Measurements from ENCODE around the gene TFF1. TPM values are rescaled to one million over a fixed set of nuclear protein-coding genes. Genes with fewer than 3 reads are reported as not detected.
A peak's percentile ranks its signal among the peaks of the same experiment; 100 is the strongest.

Gene TFF1
- total RNA-seq, 3 donors from 2014 or later (not counting 1 experiment from before 2014, with no cell fraction given): not detected

DNA sequence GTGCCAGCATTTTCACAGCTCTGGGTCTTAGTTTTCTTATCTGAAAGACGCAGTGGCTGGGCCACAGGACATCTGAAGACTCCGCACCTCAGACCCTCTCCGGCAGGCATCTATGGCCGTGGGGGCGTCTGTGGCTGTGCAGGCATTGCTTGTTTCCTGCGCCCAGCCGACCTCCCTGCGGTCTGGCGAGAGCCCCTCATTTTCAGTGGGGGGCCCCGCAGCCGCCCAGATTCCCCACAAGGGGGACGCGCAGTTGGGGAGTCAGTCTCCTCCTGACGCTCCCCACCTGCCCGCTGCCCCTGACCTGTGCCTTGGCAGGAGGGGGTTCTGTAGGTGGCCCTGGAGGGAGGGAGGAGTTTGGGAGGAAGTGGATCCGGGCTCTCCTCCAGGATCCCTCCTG lies 3.5 kb upstream of the TFF1 start:
- H3K9me3 ChIP-seq (ENCODE audit: control insufficient read depth, insufficient read depth, low read length): no peaks in the 10 kb centered on the region
- TF ChIP-seq, protein P1, sequence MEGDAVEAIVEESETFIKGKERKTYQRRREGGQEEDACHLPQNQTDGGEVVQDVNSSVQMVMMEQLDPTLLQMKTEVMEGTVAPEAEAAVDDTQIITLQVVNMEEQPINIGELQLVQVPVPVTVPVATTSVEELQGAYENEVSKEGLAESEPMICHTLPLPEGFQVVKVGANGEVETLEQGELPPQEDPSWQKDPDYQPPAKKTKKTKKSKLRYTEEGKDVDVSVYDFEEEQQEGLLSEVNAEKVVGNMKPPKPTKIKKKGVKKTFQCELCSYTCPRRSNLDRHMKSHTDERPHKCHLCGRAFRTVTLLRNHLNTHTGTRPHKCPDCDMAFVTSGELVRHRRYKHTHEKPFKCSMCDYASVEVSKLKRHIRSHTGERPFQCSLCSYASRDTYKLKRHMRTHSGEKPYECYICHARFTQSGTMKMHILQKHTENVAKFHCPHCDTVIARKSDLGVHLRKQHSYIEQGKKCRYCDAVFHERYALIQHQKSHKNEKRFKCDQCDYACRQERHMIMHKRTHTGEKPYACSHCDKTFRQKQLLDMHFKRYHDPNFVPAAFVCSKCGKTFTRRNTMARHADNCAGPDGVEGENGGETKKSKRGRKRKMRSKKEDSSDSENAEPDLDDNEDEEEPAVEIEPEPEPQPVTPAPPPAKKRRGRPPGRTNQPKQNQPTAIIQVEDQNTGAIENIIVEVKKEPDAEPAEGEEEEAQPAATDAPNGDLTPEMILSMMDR (IDR thresholded peaks at IDR 0.05): no peak
- no peak overlapping the region for H3K27ac Mint-ChIP-seq
- 81% methylated on average over 16 of the region's 16 CpGs for WGBS (ENCODE audit: insufficient coverage)
- H3K27me3 ChIP-seq (ENCODE audit: control insufficient read depth, insufficient read depth, low read length): peaks cover 3% of the 10 kb centered on the region
- intact Hi-C loops (cut with micrococcal nuclease): no loop called here
- DNase-seq (peak in 1 of 2 donors; percentile 22), ATAC-seq (no peak)
- H3K36me3 Mint-ChIP-seq: no peaks in the 10 kb centered on the region
- peaks cover 34 to 45% of the 10 kb centered on the region in 2 donors for H3K27me3 Mint-ChIP-seq (ENCODE audit: low read depth in 2 of 2)
- no peak overlapping the region for H3K27ac ChIP-seq (ENCODE audit: low read length)
- no peak overlapping the region for H3K4me3 Mint-ChIP-seq
- H3K36me3 ChIP-seq (ENCODE audit: control insufficient read depth, insufficient read depth, low read length): no peaks in the 10 kb centered on the region
- no peaks in the 10 kb centered on the region for H3K4me1 ChIP-seq (ENCODE audit: control insufficient read depth, insufficient read depth, low read length)
- H3K4me3 ChIP-seq (ENCODE audit: low read length): no peak overlapping the region
- H3K9me3 Mint-ChIP-seq: no peaks in the 10 kb centered on the region
- peaks cover 0 to 13% of the 10 kb centered on the region in 2 donors for H3K4me1 Mint-ChIP-seq

DNA sequence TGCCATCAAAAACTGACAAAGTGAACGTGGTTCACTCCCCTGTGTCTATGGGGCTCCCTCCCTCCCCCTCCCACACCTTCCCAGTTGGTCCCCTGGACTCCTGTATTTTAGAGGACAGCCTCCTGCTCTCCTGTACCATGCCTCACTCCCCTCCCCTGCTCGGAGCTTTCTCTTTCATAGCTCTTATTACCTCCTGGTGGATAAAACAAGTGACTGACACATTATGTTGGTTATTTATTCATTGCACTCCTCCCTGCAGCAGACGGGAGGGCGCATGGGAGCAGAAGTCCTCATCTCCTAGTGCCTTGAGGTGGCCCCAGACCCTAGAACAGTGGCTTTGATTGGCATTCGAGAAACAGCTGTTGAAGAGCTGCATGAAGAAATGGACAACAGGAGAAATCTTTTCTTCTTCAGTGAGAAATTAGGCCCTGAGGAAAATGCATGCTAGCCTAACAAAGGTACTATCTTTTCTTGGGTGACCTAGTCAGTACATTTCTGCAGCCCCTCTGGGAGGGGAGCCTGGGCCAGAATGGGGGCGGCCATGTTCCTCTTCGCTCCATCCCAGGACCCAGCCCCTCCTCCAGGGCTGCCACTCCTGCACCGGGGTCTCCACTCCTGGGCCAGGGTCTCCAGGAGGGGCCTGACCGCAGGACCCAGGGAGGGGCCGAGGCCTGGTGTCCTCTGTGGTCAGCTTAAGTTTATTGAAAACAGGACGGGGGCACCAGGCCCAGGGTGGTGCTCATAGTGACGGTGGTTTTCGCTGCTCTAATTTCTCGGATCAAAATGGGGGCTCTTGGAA lies 1.2 kb upstream of the TFF1 start:
- TF ChIP-seq, protein P1 (IDR thresholded peaks at IDR 0.05): no peak
- Histone ChIP-seq H3K4me3 (ENCODE audit: low read length) (no peak overlapping the region), H3K4me1 (ENCODE audit: control insufficient read depth, insufficient read depth, low read length) (no peaks in the 10 kb centered on the region), H3K36me3 (ENCODE audit: control insufficient read depth, insufficient read depth, low read length) (no peaks in the 10 kb centered on the region), H3K27ac (ENCODE audit: low read length) (no peak overlapping the region), H3K9me3 (ENCODE audit: control insufficient read depth, insufficient read depth, low read length) (no peaks in the 10 kb centered on the region), H3K27me3 (ENCODE audit: control insufficient read depth, insufficient read depth, low read length) (peaks cover 3% of the 10 kb centered on the region)
- 92% methylated on average over 13 of the region's 14 CpGs for WGBS (ENCODE audit: insufficient coverage)
- DNase-seq (no peak), ATAC-seq (no peak)
- H3K27me3 Mint-ChIP-seq (ENCODE audit: low read depth in 2 of 2): peaks cover 31 to 39% of the 10 kb centered on the region in 2 donors
- intact Hi-C loops (cut with micrococcal nuclease): no loop called here
- H3K36me3 Mint-ChIP-seq: no peaks in the 10 kb centered on the region
- no peak overlapping the region for H3K4me3 Mint-ChIP-seq
- H3K4me1 Mint-ChIP-seq: peaks cover 0 to 13% of the 10 kb centered on the region in 2 donors
- no peak overlapping the region for H3K27ac Mint-ChIP-seq
- H3K9me3 Mint-ChIP-seq: no peaks in the 10 kb centered on the region

DNA sequence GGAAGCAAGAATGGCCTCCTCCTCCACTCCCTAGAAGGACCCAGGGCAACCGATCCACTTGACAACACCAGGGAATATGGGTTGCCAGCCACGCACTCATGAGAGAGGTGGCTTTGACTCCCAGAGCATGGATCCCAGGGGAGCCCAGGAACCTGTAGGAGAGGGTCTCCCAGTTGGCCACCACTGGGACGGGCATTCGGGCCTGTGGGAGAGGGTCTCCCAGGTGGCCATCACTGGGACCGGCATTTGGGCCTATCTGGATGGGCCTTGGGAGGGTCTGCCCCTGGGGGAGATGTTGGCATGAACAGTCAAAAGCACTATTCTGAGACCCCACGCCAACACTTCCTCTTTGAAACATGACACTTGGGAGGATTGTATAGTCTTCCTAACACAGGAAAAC lies 565 bp downstream of the TFF1 start:
- Histone ChIP-seq H3K27ac (ENCODE audit: low read length) (no peak overlapping the region), H3K4me1 (ENCODE audit: control insufficient read depth, insufficient read depth, low read length) (no peaks in the 10 kb centered on the region), H3K27me3 (ENCODE audit: control insufficient read depth, insufficient read depth, low read length) (peaks cover 3% of the 10 kb centered on the region), H3K4me3 (ENCODE audit: low read length) (no peak overlapping the region), H3K9me3 (ENCODE audit: control insufficient read depth, insufficient read depth, low read length) (no peaks in the 10 kb centered on the region), H3K36me3 (ENCODE audit: control insufficient read depth, insufficient read depth, low read length) (no peaks in the 10 kb centered on the region)
- Mint-ChIP-seq H3K9me3 (no peaks in the 10 kb centered on the region), H3K4me1 (peaks cover 0 to 2% of the 10 kb centered on the region in 2 donors), H3K36me3 (no peaks in the 10 kb centered on the region), H3K4me3 (no peak overlapping the region), H3K27ac (no peak overlapping the region), H3K27me3 (ENCODE audit: low read depth in 2 of 2) (peaks cover 27 to 29% of the 10 kb centered on the region in 2 donors)
- TF ChIP-seq, protein P1 (IDR thresholded peaks at IDR 0.05): no peak
- 78% methylated on average over 6 of the region's 6 CpGs for WGBS (ENCODE audit: insufficient coverage)
- DNase-seq: no peak
- no peak for ATAC-seq
- intact Hi-C loops (cut with micrococcal nuclease): no loop called here
